OCI-LY1 (cell line): ENCODE measurements around the gene CYSRT1.

ENCODE experiments used
- H2AFZ ChIP-seq: fragments of 200-600 bp; sonication (generic), shearing (Covaris generic); 2 replicates; pipeline ENCODE4 v1.6.0; 2014; ENCODE audit warnings: antibody characterized with exemption, mild to moderate bottlenecking, low read length
- H3F3A ChIP-seq: fragments of 200-600 bp; sonication (generic), shearing (Covaris generic); 2 replicates; pipeline ENCODE4 v1.6.0; 2014; ENCODE audit warnings: mild to moderate bottlenecking, antibody characterized with exemption, low read length, moderate library complexity; ENCODE audit not compliant: insufficient read depth
- H3K27ac ChIP-seq: fragments of 200-600 bp; sonication (generic); 2 replicates; pipeline ENCODE4 v1.5.1; 2014; ENCODE audit warnings: low read length, mixed run types, mild to moderate bottlenecking, low read depth; ENCODE audit not compliant: poor library complexity, severe bottlenecking
- H3K27me3 ChIP-seq: fragments of 200-600 bp; sonication (generic); 2 replicates; pipeline ENCODE4 v1.6.0; 2014; ENCODE audit warnings: antibody characterized with exemption, mild to moderate bottlenecking, low read length, moderate library complexity; ENCODE audit not compliant: insufficient read depth
- H3K36me3 ChIP-seq: fragments of 200-600 bp; sonication (generic); 2 replicates; pipeline ENCODE4 v1.6.1; 2014; ENCODE audit warnings: mild to moderate bottlenecking, antibody characterized with exemption, low read length, moderate library complexity, mixed read lengths; ENCODE audit not compliant: insufficient read depth
- H3K4me1 ChIP-seq: fragments of 200-600 bp; sonication (generic); 2 replicates; pipeline ENCODE4 v1.5.1; 2014; ENCODE audit warnings: mild to moderate bottlenecking, low read length, moderate library complexity; ENCODE audit not compliant: insufficient read depth, severe bottlenecking
- H3K4me2 ChIP-seq: fragments of 200-600 bp; sonication (generic), shearing (Covaris generic); 2 replicates; pipeline ENCODE4 v1.6.1; 2014; ENCODE audit warnings: low read length
- H3K4me3 ChIP-seq: fragments of 200-600 bp; sonication (generic); 2 replicates; pipeline ENCODE4 v1.5.1; 2014; ENCODE audit warnings: low read length, low read depth, mild to moderate bottlenecking, mixed read lengths; ENCODE audit not compliant: poor library complexity, severe bottlenecking
- H3K79me2 ChIP-seq: fragments of 200-600 bp; shearing (Covaris generic); 2 replicates; pipeline ENCODE4 v1.6.1; 2016; ENCODE audit warnings: mixed run types, low read length, mixed read lengths; ENCODE audit not compliant: insufficient read depth
- H3K9ac ChIP-seq: fragments of 200-600 bp; sonication (generic), shearing (Covaris generic); 2 replicates; pipeline ENCODE4 v1.6.1; 2014; ENCODE audit warnings: mild to moderate bottlenecking, low read length, mixed read lengths
- H3K9me2 ChIP-seq: fragments of 200-600 bp; sonication (generic), shearing (Covaris generic); 2 replicates; pipeline ENCODE4 v1.6.1; 2014; ENCODE audit warnings: low read depth, mild to moderate bottlenecking, low read length, mixed read lengths
- H3K9me3 ChIP-seq: fragments of 200-600 bp; shearing (Covaris generic); 2 replicates; pipeline ENCODE4 v1.6.1; 2014; ENCODE audit warnings: low read length, mixed read lengths
- H4K20me1 ChIP-seq: fragments of 200-600 bp; sonication (generic), shearing (Covaris generic); 2 replicates; pipeline ENCODE4 v1.6.0; 2016; ENCODE audit warnings: mild to moderate bottlenecking, low read length; ENCODE audit not compliant: insufficient read depth
- EZH2 ChIP-seq: fragments of 200-600 bp; sonication (generic), shearing (Covaris generic); IDR thresholded peaks from 2 replicates; pipeline ENCODE4 v1.8.0; 2017; ENCODE audit warnings: borderline replicate concordance, mixed run types, mild to moderate bottlenecking, antibody characterized with exemption, low read length, moderate library complexity, mixed read lengths
- TF ChIP-seq, protein P1 (sequence below): fragments of 200-600 bp; sonication (generic), shearing (Covaris generic); IDR thresholded peaks from 2 replicates; pipeline ENCODE4 v1.5.1; 2017; ENCODE audit warnings: mild to moderate bottlenecking, antibody characterized with exemption, low read length, moderate library complexity, mixed read lengths

The CYSRT1 gene

DNA sequence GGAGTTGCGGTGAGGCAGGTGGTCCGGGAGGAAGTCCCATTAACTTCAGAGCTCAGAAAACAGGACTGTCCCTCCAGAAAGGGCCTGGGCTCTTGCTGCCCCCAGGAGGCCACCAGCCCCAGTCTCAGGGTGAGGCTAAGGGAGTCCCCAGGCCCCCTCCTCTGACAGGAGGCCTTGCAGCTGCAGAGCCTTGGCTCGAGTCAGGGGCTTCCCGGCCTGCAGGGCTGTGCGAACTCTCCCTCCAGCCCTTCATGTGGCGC, 22.9 kb downstream of the CYSRT1 start:
- H3K4me2 ChIP-seq, result no peak overlapping the region
- peaks cover 15% of the 10 kb centered on the region for H3K36me3 ChIP-seq
- H3K79me2 ChIP-seq, result no peaks in the 10 kb centered on the region
- TF ChIP-seq EZH2, result no peak
- TF ChIP-seq, protein P1, sequence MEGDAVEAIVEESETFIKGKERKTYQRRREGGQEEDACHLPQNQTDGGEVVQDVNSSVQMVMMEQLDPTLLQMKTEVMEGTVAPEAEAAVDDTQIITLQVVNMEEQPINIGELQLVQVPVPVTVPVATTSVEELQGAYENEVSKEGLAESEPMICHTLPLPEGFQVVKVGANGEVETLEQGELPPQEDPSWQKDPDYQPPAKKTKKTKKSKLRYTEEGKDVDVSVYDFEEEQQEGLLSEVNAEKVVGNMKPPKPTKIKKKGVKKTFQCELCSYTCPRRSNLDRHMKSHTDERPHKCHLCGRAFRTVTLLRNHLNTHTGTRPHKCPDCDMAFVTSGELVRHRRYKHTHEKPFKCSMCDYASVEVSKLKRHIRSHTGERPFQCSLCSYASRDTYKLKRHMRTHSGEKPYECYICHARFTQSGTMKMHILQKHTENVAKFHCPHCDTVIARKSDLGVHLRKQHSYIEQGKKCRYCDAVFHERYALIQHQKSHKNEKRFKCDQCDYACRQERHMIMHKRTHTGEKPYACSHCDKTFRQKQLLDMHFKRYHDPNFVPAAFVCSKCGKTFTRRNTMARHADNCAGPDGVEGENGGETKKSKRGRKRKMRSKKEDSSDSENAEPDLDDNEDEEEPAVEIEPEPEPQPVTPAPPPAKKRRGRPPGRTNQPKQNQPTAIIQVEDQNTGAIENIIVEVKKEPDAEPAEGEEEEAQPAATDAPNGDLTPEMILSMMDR, result no peak
- no peak overlapping the region for H3K9ac ChIP-seq
- no peaks in the 10 kb centered on the region for H3K9me3 ChIP-seq
- H4K20me1 ChIP-seq, result no peaks in the 10 kb centered on the region
- no peaks in the 10 kb centered on the region for H3K9me2 ChIP-seq
- no peak overlapping the region for H3K27ac ChIP-seq
- no peak overlapping the region for H3K4me3 ChIP-seq
- peaks cover 19% of the 10 kb centered on the region for H3K4me1 ChIP-seq
- peaks cover 6% of the 10 kb centered on the region; the same call in 1 of the 2 replicates for H3K27me3 ChIP-seq
- H2AFZ ChIP-seq, result no peak overlapping the region
- H3F3A ChIP-seq, result no peaks in the 10 kb centered on the region

DNA sequence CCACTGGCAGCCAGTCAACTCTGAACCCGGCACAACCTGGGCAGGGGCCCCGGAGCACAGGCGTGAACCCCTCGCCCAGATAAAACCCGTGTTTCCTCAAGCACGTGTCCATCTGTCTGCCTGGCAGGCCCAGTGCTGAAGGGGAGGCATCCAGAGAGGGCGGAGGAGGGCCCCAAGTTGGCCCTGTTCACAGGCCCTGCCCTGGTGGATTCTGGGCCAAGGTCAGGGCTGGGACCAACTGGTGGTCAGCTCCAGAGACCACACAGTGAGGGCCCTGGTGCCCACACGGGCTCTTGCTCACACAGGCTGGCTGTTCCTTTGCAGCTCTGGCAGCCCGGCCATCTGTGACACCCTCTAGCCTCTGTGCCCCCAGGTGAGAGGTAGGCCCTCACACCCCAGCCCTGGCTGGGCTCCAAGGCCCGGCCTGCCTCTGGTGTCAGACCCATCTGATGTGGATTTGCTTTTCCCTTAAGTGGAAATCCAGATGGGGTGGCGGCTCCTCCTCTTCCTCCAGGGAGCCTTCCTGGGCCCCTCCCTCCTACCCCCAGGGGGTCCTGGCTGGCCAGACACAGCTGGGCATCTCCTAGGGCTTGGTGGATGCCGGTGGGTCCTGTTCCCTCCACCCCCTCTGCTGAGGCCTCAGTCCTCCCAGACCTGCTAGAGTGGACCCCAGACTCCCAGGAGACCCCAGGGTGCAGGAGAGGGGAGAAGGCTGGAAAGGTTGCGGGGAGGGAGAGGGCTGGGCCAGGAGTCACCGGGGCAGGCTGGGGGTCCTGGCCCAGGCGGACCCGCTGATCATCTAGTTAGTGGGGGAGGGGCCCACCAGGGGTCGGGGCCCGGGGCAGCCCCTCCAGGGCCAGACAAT, 25.6 kb downstream of the CYSRT1 start:
- no peak for TF ChIP-seq EZH2
- TF ChIP-seq, protein P1, result no peak

DNA sequence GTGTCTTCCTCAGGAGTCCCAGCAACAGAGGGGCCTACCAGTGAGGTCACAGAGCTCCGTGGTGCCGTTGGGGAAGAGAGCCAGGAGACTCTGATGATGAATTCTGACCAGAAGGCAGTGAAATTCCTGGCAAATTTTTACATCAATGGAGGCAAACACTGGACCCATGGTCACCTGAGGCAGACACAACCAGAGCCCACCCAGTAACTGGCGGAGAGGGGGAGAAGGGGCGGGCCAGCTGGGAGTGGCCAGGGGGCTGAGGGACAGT, 26.2 kb downstream of the CYSRT1 start, which contains the start of gene STPG3:
Gene STPG3, plus strand, starts transcription at position 93 of the 268 bp plus-strand sequence. Its CDS starts 1 bp downstream, at position 94.
- Histone ChIP-seq H2AFZ (no peak within 1 kb of the TSS), H3K27ac (no peak within 1 kb of the TSS), H3K9me3 (no peaks in the 10 kb centered on the region), H3F3A (no peaks in the 10 kb centered on the region), H3K4me1 (peaks cover 35% of the 10 kb centered on the region), H3K4me3 (no peak within 1 kb of the TSS), H3K9ac (no peak within 1 kb of the TSS), H3K4me2 (no peak within 1 kb of the TSS), H3K9me2 (no peaks in the 10 kb centered on the region), H3K79me2 (no peaks in the 10 kb centered on the region), H3K27me3 (no peaks in the 10 kb centered on the region; the same call in 1 of the 2 replicates), H3K36me3 (no peaks in the 10 kb centered on the region), H4K20me1 (no peaks in the 10 kb centered on the region)
- TF ChIP-seq, protein P1, result no peak
- TF ChIP-seq EZH2, result no peak

More for the DNA sequence above, 25.6 kb downstream of the CYSRT1 start:
- Histone ChIP-seq H3K9me2 (no peaks in the 10 kb centered on the region), H2AFZ (no peak overlapping the region), H3F3A (no peaks in the 10 kb centered on the region), H3K27ac (no peak overlapping the region), H3K27me3 (peaks cover under 1% of the 10 kb centered on the region; the same call in 1 of the 2 replicates), H3K79me2 (no peaks in the 10 kb centered on the region), H4K20me1 (no peaks in the 10 kb centered on the region), H3K9me3 (no peaks in the 10 kb centered on the region), H3K4me1 (peaks cover 31% of the 10 kb centered on the region), H3K4me2 (no peak overlapping the region), H3K9ac (no peak overlapping the region), H3K4me3 (no peak overlapping the region), H3K36me3 (no peaks in the 10 kb centered on the region)
